HepG2 (cell line): Measurements from ENCODE around the gene TK1. TPM values are rescaled to one million over a fixed set of nuclear protein-coding genes. Genes with fewer than 3 reads are reported as not detected.

Experiments used
- CTCF ChIP-seq: sonication (generic); formaldehyde crosslinking; IDR thresholded peaks from 2 replicates; pipeline ENCODE4 v1.5.0; 2020; ENCODE audit warnings: mild to moderate bottlenecking, missing genetic modification reagents, moderate library complexity
- GPBP1L1 ChIP-seq: sonication (generic); formaldehyde crosslinking; IDR thresholded peaks from 2 replicates; pipeline ENCODE4 v1.5.0; 2020; ENCODE audit warnings: mild to moderate bottlenecking, missing genetic modification reagents
- HNRNPLL ChIP-seq: fragments of 200-400 bp; formaldehyde crosslinking; IDR thresholded peaks from 2 replicates; pipeline ENCODE4 v1.6.1; 2017; ENCODE audit warnings: mild to moderate bottlenecking, low read depth, low read length; ENCODE audit not compliant: poor library complexity, severe bottlenecking
- HNRNPUL1 ChIP-seq: fragments of 200-400 bp; formaldehyde crosslinking; IDR thresholded peaks from 2 replicates; pipeline ENCODE4 v1.6.1; 2017; ENCODE audit warnings: low read depth, mild to moderate bottlenecking, low read length, moderate library complexity
- MAFK ChIP-seq, 2 experiments: IDR thresholded peaks in 1 of 2; conservative IDR thresholded peaks in 1 of 2; 2 replicates each; pipeline ENCODE4 v1.6.1; 2011; ENCODE audit warnings: improper control_type of control experiment in 2 of 2, low read length in 2 of 2
- MAZ ChIP-seq, 2 experiments: sonication (generic) in 1 of 2; formaldehyde crosslinking in 1 of 2; IDR thresholded peaks; 2 replicates each; pipeline versions ENCODE4 v1.5.0 to v1.6.1; 2012 to 2020; ENCODE audit warnings: low read depth in 2 of 2, mild to moderate bottlenecking in 2 of 2, borderline replicate concordance in 1 of 2, improper control_type of control experiment in 1 of 2, low read length in 1 of 2, missing genetic modification reagents in 1 of 2, moderate library complexity in 1 of 2
- MTF2 ChIP-seq: sonication (generic); formaldehyde crosslinking; IDR thresholded peaks from 2 replicates; pipeline ENCODE4 v1.5.0; 2020; ENCODE audit warnings: missing genetic modification reagents, borderline replicate concordance
- MXD1 ChIP-seq: sonication (generic); formaldehyde crosslinking; IDR thresholded peaks from 2 replicates; pipeline ENCODE4 v1.4.0; 2020; ENCODE audit warnings: mild to moderate bottlenecking, missing genetic modification reagents
- PLSCR1 ChIP-seq: sonication (generic); formaldehyde crosslinking; IDR thresholded peaks from 2 replicates; pipeline ENCODE4 v1.5.0; 2020; ENCODE audit warnings: missing genetic modification reagents, mild to moderate bottlenecking, borderline replicate concordance
- SNAI1 ChIP-seq: sonication (generic); formaldehyde crosslinking; IDR thresholded peaks from 2 replicates; pipeline ENCODE4 v1.5.0; 2020; ENCODE audit warnings: mild to moderate bottlenecking, missing genetic modification reagents, borderline replicate concordance
- UBTF ChIP-seq: sonication (generic); formaldehyde crosslinking; IDR thresholded peaks from 2 replicates; pipeline ENCODE4 v1.4.0; 2020; ENCODE audit warnings: mild to moderate bottlenecking, missing genetic modification reagents
- ZBTB33 ChIP-seq: sonication (generic); formaldehyde crosslinking; IDR thresholded peaks from 2 replicates; pipeline ENCODE4 v1.4.0; 2020; ENCODE audit warnings: missing genetic modification reagents
- ZNF557 ChIP-seq: sonication (generic); formaldehyde crosslinking; IDR thresholded peaks from 2 replicates; pipeline ENCODE4 v1.4.0; 2020; ENCODE audit warnings: missing genetic modification reagents
- ZNF800 ChIP-seq: sonication (generic); formaldehyde crosslinking; IDR thresholded peaks from 2 replicates; pipeline ENCODE4 v1.4.0; 2020; ENCODE audit warnings: missing genetic modification reagents
- polyA plus RNA-seq, 8 experiments: library from polyadenylated mRNA; depleted of rRNA in 3 of 8; stranded (reverse) in 7 of 8; unstranded in 1 of 8; fragments of >200 nt; fragmentation: Illumina TruSeq in 4 of 8; extraction: Trizol in 4 of 8; gene quantifications; 2 replicates each; pipeline versions ENCODE4 v1.2.1 to v1.2.3, GENCODE V29; 2011 to 2016; ENCODE audit warnings: low read depth in 4 of 8, missing spikeins in 1 of 8, mixed read lengths in 1 of 8; ENCODE audit not compliant: insufficient read depth in 1 of 8
- total RNA-seq, 5 experiments: library from RNA; depleted of rRNA; stranded (reverse); fragments of >200 nt; fragmentation: Illumina TruSeq; extraction: Trizol; gene quantifications; 2 replicates each; pipeline ENCODE4 v1.2.3, GENCODE V29; 2016; ENCODE audit warnings: low read depth in 1 of 5

The TK1 gene
- total and polyA plus RNA-seq, 2 of the 13 experiments (the other 11 are each of a cell fraction or from before 2014, with no cell fraction given) = 45.0 to 96.0 TPM

GRCh38 chr17:78231991-78232858 is 45.4 kb upstream of the TK1 start (continued):
- TF ChIP-seq ZBTB33 (peak; percentile 25; the same call in 1 of the 2 replicates), SNAI1 (CRISPR knock-in tag) (no peak), MXD1 (CRISPR knock-in tag) (0 out of 2 replicates have a peak, but pooled peaks have one; percentile 24), MAFK (conservative IDR thresholded peaks at IDR 0.05 in 1 of 2, IDR thresholded peaks at IDR 0.05 in 1 of 2; ENCODE audit: low read length in 2 of 2) (no peak), CTCF (peak; percentile 30), GPBP1L1 (CRISPR knock-in tag) (no peak), ZNF800 (peak; percentile 90), MAZ (IDR thresholded peaks at IDR 0.05; ENCODE audit: borderline replicate concordance, low read depth, low read length) (no peak), MAZ (CRISPR knock-in tag; IDR thresholded peaks at IDR 0.05; ENCODE audit: low read depth) (0 out of 2 replicates have a peak, but pooled peaks have one; percentile 14), PLSCR1 (CRISPR knock-in tag) (no peak), UBTF (CRISPR knock-in tag) (peak; percentile 69), MTF2 (CRISPR knock-in tag) (peak; percentile 18; the same call in 1 of the 2 replicates), HNRNPLL (peak; percentile 23), HNRNPUL1 (no peak), ZNF557 (no peak)
